K562 (cell line): ENCODE results near the gene RBM5. TPM values are rescaled to one million over a fixed set of nuclear protein-coding genes. Genes with fewer than 3 reads are reported as not detected.

ENCODE experiments used
- ATAC-seq: fragments of 200-7000 bp; cut with Tn5 transposase; 3 replicates; pipeline ENCODE4 v1.9.1; 2020; ENCODE audit warnings: moderate library complexity
- BruUV-seq: library from RNA; stranded (reverse); fragments of 400-500 nt; replicated peaks from 2 replicates; lab custom pipeline; 2021; lab: Mats Ljungman, UMichigan
- CTCF ChIA-PET: fragments of 300-600 bp; formaldehyde crosslinking; extraction: SDS; loops from one replicate; lab custom pipeline; 2021; ENCODE audit warnings: low intra/inter-chr PET ratio; lab: Yijun Ruan, JAX
- POLR2A ChIA-PET: fragments of 300-600, 350-650 bp; sonication (Branson Sonifier 250); formaldehyde crosslinking; extraction: SDS; loops from one replicate; lab custom pipeline; 2021; ENCODE audit warnings: antibody characterized with exemption, inconsistent platforms; lab: Yijun Ruan, JAX
- DNase-seq, 4 experiments: peaks; one replicate each; pipeline versions ENCODE4 v3.0.0 to v3.0.0-alpha.2; 2011 to 2018; ENCODE audit warnings: low spot score in 3 of 4, mixed read lengths in 3 of 4; ENCODE audit errors: extremely low read depth in 1 of 4
- FAIRE-seq: peaks from 2 replicates; lab custom pipeline; 2011; peaks lifted over from hg19 to GRCh38; lab: Jason Lieb, UNC
- H2AFZ ChIP-seq: 2 replicates; pipeline ENCODE4 v1.6.0; 2011; ENCODE audit warnings: low read depth, low read length, control low read depth, inconsistent platforms
- H3K27ac ChIP-seq: fragments of 200-600 bp; 3 replicates; pipeline ENCODE4 v1.8.0; 2011; ENCODE audit warnings: low read depth, mild to moderate bottlenecking, control low read depth, inconsistent platforms, low read length, moderate library complexity, mixed read lengths; ENCODE audit errors: extremely low read depth
- H3K27me3 ChIP-seq, 2 experiments: fragments of 300-600 bp in 1 of 2; 2 replicates in 1 of 2; 3 replicates in 1 of 2; pipeline versions ENCODE4 v1.6.0 to v1.8.0; 2011; ENCODE audit warnings: inconsistent platforms in 2 of 2, low read length in 2 of 2, mild to moderate bottlenecking in 1 of 2, mixed read lengths in 1 of 2, moderate library complexity in 1 of 2; ENCODE audit not compliant: control insufficient read depth in 2 of 2, insufficient read depth in 2 of 2
- H3K36me3 ChIP-seq: fragments of 300-600 bp; 3 replicates; pipeline ENCODE4 v1.8.0; 2011; ENCODE audit warnings: mild to moderate bottlenecking, low read length, inconsistent platforms; ENCODE audit not compliant: control insufficient read depth, insufficient read depth
- H3K4me1 ChIP-seq, 2 experiments: fragments of 200-600 bp in 1 of 2; replicated peaks in 1 of 2; 2 replicates in 1 of 2; 3 replicates in 1 of 2; pipeline versions ENCODE4 v1.5.1 to v1.8.0; 2011; ENCODE audit warnings: inconsistent platforms in 2 of 2, low read length in 2 of 2, mild to moderate bottlenecking in 1 of 2, mixed read lengths in 1 of 2, moderate library complexity in 1 of 2; ENCODE audit not compliant: control insufficient read depth in 2 of 2, insufficient read depth in 2 of 2
- H3K4me2 ChIP-seq: 2 replicates; pipeline ENCODE4 v1.6.1; 2011; ENCODE audit warnings: low read length, control low read depth, inconsistent platforms, mixed read lengths; ENCODE audit not compliant: insufficient read depth
- H3K4me3 ChIP-seq: fragments of 200-600 bp; sonication (generic), shearing (Covaris generic); 2 replicates; pipeline ENCODE4 v1.5.1; 2016; ENCODE audit warnings: control low read depth, inconsistent platforms
- H3K79me2 ChIP-seq: fragments of 200-600 bp; 3 replicates; pipeline ENCODE4 v1.8.0; 2011; ENCODE audit warnings: low read length, inconsistent platforms; ENCODE audit not compliant: control insufficient read depth, insufficient read depth
- H3K9ac ChIP-seq, 2 experiments: 2 replicates each; pipeline versions ENCODE4 v1.6.0 to v1.6.1; 2011; ENCODE audit warnings: low read depth in 2 of 2, low read length in 2 of 2, control low read depth in 1 of 2, inconsistent platforms in 1 of 2, mild to moderate bottlenecking in 1 of 2, mixed read lengths in 1 of 2; ENCODE audit not compliant: insufficient read depth in 1 of 2
- H3K9me1 ChIP-seq: one replicate; pipeline ENCODE4 v1.6.0; 2011; ENCODE audit warnings: inconsistent platforms, mild to moderate bottlenecking, low read length, moderate library complexity; ENCODE audit not compliant: control insufficient read depth, insufficient read depth
- H3K9me3 ChIP-seq: replicated peaks from 2 replicates; pipeline ENCODE4 v1.5.1; 2011; ENCODE audit warnings: low read depth, low read length, inconsistent platforms; ENCODE audit not compliant: control insufficient read depth, insufficient read depth
- H4K20me1 ChIP-seq: replicated peaks from 2 replicates; pipeline ENCODE4 v1.6.1; 2011; ENCODE audit warnings: low read length, inconsistent platforms, mixed read lengths; ENCODE audit not compliant: control insufficient read depth, insufficient read depth
- ILF3 ChIP-seq: fragments of 450-650 bp; IDR thresholded peaks from 2 replicates; pipeline ENCODE4 v1.6.1; 2018; ENCODE audit warnings: antibody characterized with exemption, mild to moderate bottlenecking, moderate library complexity, borderline replicate concordance
- STAT6 ChIP-seq: sonication (generic); formaldehyde crosslinking; IDR thresholded peaks from 2 replicates; pipeline ENCODE4 v1.8.1; 2023; ENCODE audit warnings: mild to moderate bottlenecking, missing genetic modification reagents
- ZBTB34 ChIP-seq: fragments of 250-450 bp; sonication (Bioruptor Pico); IDR thresholded peaks from 2 replicates; pipeline ENCODE4 v1.8.0; 2021; ENCODE audit warnings: mild to moderate bottlenecking, moderate library complexity
- ZNF778 ChIP-seq: fragments of 450-650 bp; formaldehyde crosslinking; IDR thresholded peaks from 2 replicates; pipeline ENCODE4 v1.4.0; 2020; ENCODE audit warnings: mild to moderate bottlenecking, moderate library complexity
- WGBS: fragments of 100-300 bp; shearing (Covaris generic); methylation state at CpG from one replicate; pipeline ENCODE4 v1.1.6; 2016; ENCODE audit warnings: low coverage, mixed read lengths; ENCODE audit not compliant: insufficient coverage; ENCODE audit errors: missing lambda C conversion rate; 5-methylcytosine and 5-hydroxymethylcytosine counted together
- in situ Hi-C: fragments of 300-500 bp; cut with MboI; formaldehyde crosslinking; loops from 4 replicates; pipeline ENCODE4 v1.15.0; 2018; ENCODE audit warnings: inconsistent platforms, mixed read lengths
- intact Hi-C: fragments of 100-400 bp; cut with micrococcal nuclease; formaldehyde crosslinking; loops from 2 replicates; pipeline ENCODE4 v1.14.2; 2022
- polyA plus RNA-seq, 8 experiments: library from polyadenylated mRNA; depleted of rRNA in 4 of 8; stranded (reverse) in 5 of 8; unstranded in 3 of 8; fragments of >200 nt; fragmentation: Nextera tagmentation in 2 of 8; fragmentation: Illumina TruSeq in 1 of 8; extraction: Ambion mirVana in 2 of 8; extraction: Trizol in 1 of 8; gene quantifications; 2 replicates each; pipeline versions ENCODE4 v1.2.1 to v1.2.3, GENCODE V29; 2011 to 2014; ENCODE audit warnings: inconsistent platforms in 1 of 8, missing spikeins in 1 of 8
- total RNA-seq, 7 experiments: library from RNA; depleted of rRNA in 6 of 7; stranded (reverse); fragments of >200 nt in 6 of 7; fragmentation: Illumina TruSeq in 2 of 7; extraction: Trizol in 2 of 7; gene quantifications; 2 replicates each; pipeline versions ENCODE4 v1.2.1 to v1.2.3, GENCODE V29; 2011 to 2021; ENCODE audit warnings: low replicate concordance in 1 of 7

The RBM5 gene
- total and polyA plus RNA-seq, 9 of the 15 experiments (the other 6 are each of a cell fraction or from before 2014, with no cell fraction given) = 24.5 to 153 (median 81.6) TPM

DNA sequence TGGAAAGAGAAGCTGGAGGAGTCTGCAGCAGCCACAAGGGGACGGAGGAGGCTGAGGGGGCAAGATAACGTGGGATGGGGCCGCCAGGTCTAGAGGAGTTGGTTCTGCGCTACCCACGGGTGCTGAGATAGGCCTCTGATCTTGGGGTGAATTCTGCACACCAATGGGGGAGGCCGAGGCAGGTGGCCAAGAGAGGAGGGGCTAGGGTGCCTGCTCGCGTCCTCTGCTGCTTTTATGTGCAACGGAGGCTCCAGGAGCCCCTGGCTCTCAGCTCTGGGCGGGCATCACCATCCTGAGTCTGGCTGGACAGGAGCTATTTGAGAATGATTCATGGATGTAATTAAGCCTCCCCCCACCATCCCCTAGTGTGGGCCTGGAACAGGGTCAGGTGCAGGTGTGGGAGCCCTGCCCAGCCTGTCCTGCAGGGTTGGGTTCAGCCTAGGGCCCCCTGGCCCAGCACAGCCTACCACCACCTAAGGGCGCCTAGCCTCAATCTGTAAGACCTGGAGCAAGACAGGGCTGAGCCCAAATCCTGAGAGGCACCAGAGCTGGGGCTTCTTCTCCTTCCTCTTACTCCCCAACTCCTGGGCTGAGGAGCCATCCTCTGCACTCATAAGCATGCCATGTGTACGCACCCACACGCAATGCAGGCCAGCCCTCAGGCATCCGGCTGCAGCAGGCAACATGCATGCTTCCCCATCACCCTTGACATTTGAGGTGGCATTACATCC lies 34.1 kb downstream of the RBM5 start (continued):
- TF ChIP-seq ZBTB34 (CRISPR knock-in tag) = no peak

GRCh38 chr3:50123394-50124051 lies 34.8 kb downstream of the RBM5 start:
- 0% methylated on average over 2 of the region's 4 CpGs for whole genome bisulfite sequencing

More at GRCh38 chr3:50123394-50124051, 34.8 kb downstream of the RBM5 start:
- BruUV-seq = no TSS peak
- TF ChIP-seq STAT6 (CRISPR knock-in tag) = no peak
- TF ChIP-seq ZNF778 = no peak
- TF ChIP-seq ILF3 = no peak
- H3K4me2 ChIP-seq = no peak overlapping the region
- ChIA-PET POLR2A (interaction anchor here (0.8 to 2.2 kb wide), 2 partner anchors 10 to 11 kb away, joined by 3 to 10 read pairs; no protein-coding TSS in a partner anchor), CTCF (interaction anchor here (4.4 kb wide), 1 partner anchor 66 kb away, joined by 34 read pairs; no protein-coding TSS in a partner anchor)
- DNase-seq (no peak), ATAC-seq (no peak), FAIRE-seq (no peak)
- H3K9ac ChIP-seq = no peak overlapping the region; a peak in 1 of 4 replicates
- H3K27ac ChIP-seq = no peak overlapping the region
- H3K4me3 ChIP-seq = no peak overlapping the region
- in situ Hi-C loops = loop anchor here (5.0 kb wide), 1 partner anchor 59 kb away; no protein-coding TSS in a partner anchor
- intact Hi-C loops = loop anchor here (5.0 kb wide), 1 partner anchor 149 kb away; no protein-coding TSS in a partner anchor
- H3K9me1 ChIP-seq = no peaks in the 10 kb centered on the region
- no peak overlapping the region for H2AFZ ChIP-seq
- peaks cover 12% of the 10 kb centered on the region for H4K20me1 ChIP-seq
- H3K36me3 ChIP-seq = peaks cover 20% of the 10 kb centered on the region; the same call in 2 of the 3 replicates
- no peaks in the 10 kb centered on the region for H3K9me3 ChIP-seq
- no peaks in the 10 kb centered on the region for H3K27me3 ChIP-seq
- no peaks in the 10 kb centered on the region for H3K79me2 ChIP-seq
- peaks cover 0 to 17% of the 10 kb centered on the region in 2 experiments; a peak in 2 of 5 replicates for H3K4me1 ChIP-seq
